Right lobe of liver (tissue), 4 donors: ENCODE measurements around the gene SF3B6.

Experiments
- POLR2A ChIP-seq: fragments of 450-650 bp; IDR thresholded peaks from one replicate; pipeline ENCODE4 v1.6.1; 2017; ENCODE audit warnings: antibody characterized with exemption, mild to moderate bottlenecking
- TF ChIP-seq, protein P1 (sequence below), 4 donors: fragments of 200-600 bp in 3 of 4; fragments of 450-650 bp in 1 of 4; IDR thresholded peaks; one replicate each; pipeline versions ENCODE4 v1.5.1 to v1.8.0; 2016 to 2022; ENCODE audit warnings: antibody characterized with exemption in 4 of 4, mild to moderate bottlenecking in 2 of 4
- donor health status: DM: no; HTN: no; CAD: no.
- donor health status: DM: no; HTN: no; CAD: no.
- donor health status: DM: no; HTN: yes; CAD: no.

DNA sequence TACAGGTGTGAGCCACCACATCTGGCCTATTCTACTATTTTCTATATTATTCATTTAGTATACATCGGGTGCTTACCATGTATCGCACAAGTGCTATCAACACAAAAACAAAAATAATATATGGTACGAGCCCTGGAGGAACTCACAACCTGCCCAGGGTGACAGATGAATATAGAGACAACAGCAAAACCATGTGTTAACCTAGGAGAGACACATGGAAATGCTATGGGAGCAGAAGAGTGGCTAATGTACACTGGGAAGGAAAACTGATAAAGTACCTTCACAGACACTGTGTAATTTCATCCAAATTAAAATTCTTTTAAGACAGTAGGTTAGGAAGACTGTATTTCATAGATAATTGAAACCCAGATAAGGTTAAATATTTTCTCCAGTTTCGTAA lies 3.9 kb downstream of the SF3B6 start:
- TF ChIP-seq, protein P1, sequence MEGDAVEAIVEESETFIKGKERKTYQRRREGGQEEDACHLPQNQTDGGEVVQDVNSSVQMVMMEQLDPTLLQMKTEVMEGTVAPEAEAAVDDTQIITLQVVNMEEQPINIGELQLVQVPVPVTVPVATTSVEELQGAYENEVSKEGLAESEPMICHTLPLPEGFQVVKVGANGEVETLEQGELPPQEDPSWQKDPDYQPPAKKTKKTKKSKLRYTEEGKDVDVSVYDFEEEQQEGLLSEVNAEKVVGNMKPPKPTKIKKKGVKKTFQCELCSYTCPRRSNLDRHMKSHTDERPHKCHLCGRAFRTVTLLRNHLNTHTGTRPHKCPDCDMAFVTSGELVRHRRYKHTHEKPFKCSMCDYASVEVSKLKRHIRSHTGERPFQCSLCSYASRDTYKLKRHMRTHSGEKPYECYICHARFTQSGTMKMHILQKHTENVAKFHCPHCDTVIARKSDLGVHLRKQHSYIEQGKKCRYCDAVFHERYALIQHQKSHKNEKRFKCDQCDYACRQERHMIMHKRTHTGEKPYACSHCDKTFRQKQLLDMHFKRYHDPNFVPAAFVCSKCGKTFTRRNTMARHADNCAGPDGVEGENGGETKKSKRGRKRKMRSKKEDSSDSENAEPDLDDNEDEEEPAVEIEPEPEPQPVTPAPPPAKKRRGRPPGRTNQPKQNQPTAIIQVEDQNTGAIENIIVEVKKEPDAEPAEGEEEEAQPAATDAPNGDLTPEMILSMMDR (IDR thresholded peaks at IDR 0.05) = no peak
- no peak for TF ChIP-seq POLR2A
